ENCODE results near the gene PKNOX2.

Gene PKNOX2

GRCh38 chr11:125207866-125208425, 43.4 kb downstream of the PKNOX2 start:
- Histone ChIP-seq H3K9me3 (ENCODE audit: control insufficient read depth, insufficient read depth, low read length) (no peaks in the 10 kb centered on the region), H3K4me1 (ENCODE audit: control insufficient read depth, low read length) (no peaks in the 10 kb centered on the region), H3F3A (ENCODE audit: control insufficient read depth, insufficient read depth) (no peaks in the 10 kb centered on the region), H3K27me3 (ENCODE audit: control insufficient read depth, low read length) (peaks cover 5% of the 10 kb centered on the region; the same call in 1 of the 2 replicates), H3K27ac (ENCODE audit: low read depth, low read length) (no peak overlapping the region), H3K9me2 (replicated peaks; ENCODE audit: control insufficient read depth, low read length) (no peaks in the 10 kb centered on the region), H3K4me2 (ENCODE audit: low read length) (no peak overlapping the region), H4K20me1 (ENCODE audit: control insufficient read depth, insufficient read depth, low read depth, low read length) (no peaks in the 10 kb centered on the region), H3K79me2 (ENCODE audit: control insufficient read depth, low read length) (no peaks in the 10 kb centered on the region), H3K36me3 (ENCODE audit: control insufficient read depth, low read length) (no peaks in the 10 kb centered on the region), H3K4me3 (ENCODE audit: low read length) (no peak overlapping the region)
- TF ChIP-seq EZH2phosphoT487 (IDR thresholded peaks at IDR 0.05; ENCODE audit: borderline replicate concordance, low read length) (no peak), CTCF (IDR thresholded peaks at IDR 0.05; ENCODE audit: low read depth, low read length, poor library complexity, severe bottlenecking) (no peak)

GRCh38 chr11:125210066-125210465, 45.5 kb downstream of the PKNOX2 start:
- no peak overlapping the region for H3K27ac ChIP-seq (ENCODE audit: low read depth, low read length)
- no peaks in the 10 kb centered on the region for H3K9me2 ChIP-seq (replicated peaks; ENCODE audit: control insufficient read depth, low read length)
- no peaks in the 10 kb centered on the region for H3K79me2 ChIP-seq (ENCODE audit: control insufficient read depth, low read length)
- TF ChIP-seq CTCF (IDR thresholded peaks at IDR 0.05; ENCODE audit: low read depth, low read length, poor library complexity, severe bottlenecking) (no peak), EZH2phosphoT487 (IDR thresholded peaks at IDR 0.05; ENCODE audit: borderline replicate concordance, low read length) (no peak)
- H4K20me1 ChIP-seq (ENCODE audit: control insufficient read depth, insufficient read depth, low read depth, low read length) = no peaks in the 10 kb centered on the region
- H3K4me2 ChIP-seq (ENCODE audit: low read length) = no peak overlapping the region
- no peaks in the 10 kb centered on the region for H3F3A ChIP-seq (ENCODE audit: control insufficient read depth, insufficient read depth)
- no peaks in the 10 kb centered on the region for H3K36me3 ChIP-seq (ENCODE audit: control insufficient read depth, low read length)
- H3K4me1 ChIP-seq (ENCODE audit: control insufficient read depth, low read length) = no peaks in the 10 kb centered on the region
- H3K27me3 ChIP-seq (ENCODE audit: control insufficient read depth, low read length) = peaks cover 9% of the 10 kb centered on the region; the same call in 1 of the 2 replicates
- no peak overlapping the region for H3K4me3 ChIP-seq (ENCODE audit: low read length)
- H3K9me3 ChIP-seq (ENCODE audit: control insufficient read depth, insufficient read depth, low read length) = no peaks in the 10 kb centered on the region

- H3K27me3 ChIP-seq (ENCODE audit: control insufficient read depth, low read length) = peaks cover 9% of the 10 kb centered on the region; the same call in 1 of the 2 replicates
- H4K20me1 ChIP-seq (ENCODE audit: control insufficient read depth, insufficient read depth, low read depth, low read length) = no peaks in the 10 kb centered on the region
- no peak overlapping the region for H3K4me2 ChIP-seq (ENCODE audit: low read length)
- no peaks in the 10 kb centered on the region for H3K36me3 ChIP-seq (ENCODE audit: control insufficient read depth, low read length)
- no peak overlapping the region for H3K27ac ChIP-seq (ENCODE audit: low read depth, low read length)
- H3K4me3 ChIP-seq (ENCODE audit: low read length) = no peak overlapping the region
- H3F3A ChIP-seq (ENCODE audit: control insufficient read depth, insufficient read depth) = no peaks in the 10 kb centered on the region
- no peaks in the 10 kb centered on the region for H3K9me2 ChIP-seq (replicated peaks; ENCODE audit: control insufficient read depth, low read length)
- H3K79me2 ChIP-seq (ENCODE audit: control insufficient read depth, low read length) = no peaks in the 10 kb centered on the region
- H3K9me3 ChIP-seq (ENCODE audit: control insufficient read depth, insufficient read depth, low read length) = no peaks in the 10 kb centered on the region
- no peak for TF ChIP-seq CTCF (IDR thresholded peaks at IDR 0.05; ENCODE audit: low read depth, low read length, poor library complexity, severe bottlenecking)
- no peak for TF ChIP-seq EZH2phosphoT487 (IDR thresholded peaks at IDR 0.05; ENCODE audit: borderline replicate concordance, low read length)
- no peaks in the 10 kb centered on the region for H3K4me1 ChIP-seq (ENCODE audit: control insufficient read depth, low read length)
These were observed 46.8 kb downstream of the PKNOX2 start for GRCh38 chr11:125211191-125211947.

All from DOHH2 (cell line).